Panc1 (cell line): Measurements from ENCODE around the gene KCND3. TPM values are rescaled to one million over a fixed set of nuclear protein-coding genes. Genes with fewer than 3 reads are reported as not detected.

Experiments
- ATAC-seq: fragments of 200-7000 bp; cut with Tn5 transposase; 2 replicates; pipeline ENCODE4 v1.9.1; 2020; ENCODE audit warnings: mild to moderate bottlenecking, moderate library complexity
- BruUV-seq: library from RNA; stranded (reverse); fragments of 400-500 nt; replicated peaks from 2 replicates; lab custom pipeline; 2021; lab: Mats Ljungman, UMichigan
- CTCF ChIA-PET: fragments of 300-600 bp; sonication (Branson Sonifier 250); formaldehyde crosslinking; loops from one replicate; lab custom pipeline; 2022; ENCODE audit warnings: antibody characterized with exemption; lab: Charles Lee
- POLR2A ChIA-PET: fragments of 300-600 bp; sonication (Branson Sonifier 250); formaldehyde crosslinking; loops from one replicate; lab custom pipeline; 2022; ENCODE audit warnings: antibody characterized with exemption; lab: Charles Lee
- DNase-seq: peaks from one replicate; pipeline ENCODE4 v3.0.0-alpha.2; 2010; ENCODE audit warnings: low read depth, low spot score
- H3K27ac ChIP-seq: 2 replicates; pipeline ENCODE4 v1.5.1; 2011; ENCODE audit warnings: mild to moderate bottlenecking, low read length, inconsistent platforms
- H3K27me3 ChIP-seq: fragments of 200-500 bp; sonication (Bioruptor generic); 2 replicates; pipeline ENCODE4 v1.6.0; 2014; ENCODE audit warnings: low read length, inconsistent platforms; ENCODE audit not compliant: control insufficient read depth, insufficient read depth
- H3K36me3 ChIP-seq: fragments of 200-500 bp; sonication (Bioruptor generic); 2 replicates; pipeline ENCODE4 v1.5.1; 2014; ENCODE audit warnings: inconsistent platforms, mild to moderate bottlenecking, low read length, moderate library complexity; ENCODE audit not compliant: control insufficient read depth, insufficient read depth
- H3K4me1 ChIP-seq: 2 replicates; pipeline ENCODE4 v1.5.1; 2011; ENCODE audit warnings: inconsistent platforms, mild to moderate bottlenecking, low read length, moderate library complexity; ENCODE audit not compliant: control insufficient read depth, insufficient read depth
- H3K4me3 ChIP-seq, 2 experiments: 2 replicates each; pipeline ENCODE4 v1.5.1; 2011 to 2012; ENCODE audit warnings: low read depth in 2 of 2, low read length in 2 of 2, mild to moderate bottlenecking in 2 of 2, inconsistent platforms in 1 of 2, moderate library complexity in 1 of 2
- H3K9me3 ChIP-seq: fragments of 200-500 bp; sonication (Bioruptor generic); 2 replicates; pipeline ENCODE4 v1.5.1; 2014; ENCODE audit warnings: low read depth, mild to moderate bottlenecking, inconsistent platforms, low read length, moderate library complexity; ENCODE audit not compliant: control insufficient read depth, insufficient read depth
- CTCF ChIP-seq: fragments of 450-650 bp; IDR thresholded peaks from 2 replicates; pipeline ENCODE4 v1.5.1; 2017; ENCODE audit warnings: mild to moderate bottlenecking
- POLR2AphosphoS5 ChIP-seq: IDR thresholded peaks from 2 replicates; pipeline ENCODE4 v1.6.1; 2012; ENCODE audit warnings: mild to moderate bottlenecking, low read depth, low read length, moderate library complexity
- REST ChIP-seq, 2 experiments: IDR thresholded peaks; 2 replicates each; pipeline ENCODE4 v1.6.1; 2011 to 2012; ENCODE audit warnings: low read depth in 2 of 2, control low read depth in 1 of 2, low read length in 1 of 2, mild to moderate bottlenecking in 1 of 2, moderate library complexity in 1 of 2; ENCODE audit not compliant: insufficient read depth in 1 of 2
- SIN3A ChIP-seq: IDR thresholded peaks from 2 replicates; pipeline ENCODE4 v1.6.1; 2012; ENCODE audit warnings: low read depth, mild to moderate bottlenecking, low read length, moderate library complexity, borderline replicate concordance; ENCODE audit not compliant: insufficient read depth
- TCF7L2 ChIP-seq: IDR thresholded peaks from 2 replicates; pipeline ENCODE4 v1.6.1; 2011; ENCODE audit warnings: mild to moderate bottlenecking, low read depth, low read length, inconsistent platforms
- in situ Hi-C: cut with HindIII; loops from 2 replicates; pipeline ENCODE4 v1.10.0; 2016; ENCODE audit warnings: low sequenced_read_pairs, low pct_unique_long_range_greater_than_20kb
- intact Hi-C: fragments of 100-400 bp; cut with micrococcal nuclease; formaldehyde crosslinking; loops from one replicate; pipeline ENCODE4 v1.10.0; 2022; ENCODE audit not compliant: unreplicated experiment
- total RNA-seq: library from RNA; stranded (reverse); gene quantifications from one replicate; pipeline ENCODE4 v1.2.1, GENCODE V29; 2021; ENCODE audit not compliant: unreplicated experiment

Gene KCND3
- total RNA-seq, 1 experiment from 2014 or later = not detected

- no peak for TF ChIP-seq REST (IDR thresholded peaks at IDR 0.05; ENCODE audit: insufficient read depth in 1 of 2, low read depth in 2 of 2, low read length in 1 of 2)
- no peak for TF ChIP-seq TCF7L2
- TF ChIP-seq POLR2AphosphoS5 = no peak
- TF ChIP-seq CTCF = no peak
- TF ChIP-seq SIN3A = no peak
- ATAC-seq (no peak), DNase-seq (no peak)
- BruUV-seq = no TSS peak
- ChIA-PET POLR2A (no interaction called here), CTCF (no interaction called here)
- Histone ChIP-seq H3K4me1 (no peaks in the 10 kb centered on the region), H3K36me3 (no peaks in the 10 kb centered on the region), H3K27me3 (peaks cover 6% of the 10 kb centered on the region), H3K9me3 (no peaks in the 10 kb centered on the region), H3K27ac (no peak overlapping the region), H3K4me3 (no peak overlapping the region)
- in situ Hi-C loops = no loop called here
- intact Hi-C loops = no loop called here
Observed at GRCh38 chr1:111911776-111912515, 77.5 kb downstream of the KCND3 start.

GRCh38 chr1:111911061-111911460, 78.4 kb downstream of the KCND3 start:
- ATAC-seq (no peak), DNase-seq (no peak)
- Histone ChIP-seq H3K36me3 (no peaks in the 10 kb centered on the region), H3K9me3 (no peaks in the 10 kb centered on the region), H3K27ac (no peak overlapping the region), H3K27me3 (peaks cover 6% of the 10 kb centered on the region), H3K4me3 (no peak overlapping the region), H3K4me1 (no peaks in the 10 kb centered on the region)
- CTCF ChIA-PET = no interaction called here
- TF ChIP-seq REST (IDR thresholded peaks at IDR 0.05; ENCODE audit: insufficient read depth in 1 of 2, low read depth in 2 of 2, low read length in 1 of 2) (no peak), SIN3A (no peak), POLR2AphosphoS5 (no peak), CTCF (no peak), TCF7L2 (no peak)
- in situ Hi-C loops (no loop called here), intact Hi-C loops (no loop called here)
- no TSS peak for BruUV-seq
- POLR2A ChIA-PET = no interaction called here
